ENCODE measurements around the gene TGM2.

The TGM2 gene

GRCh38 chr20:38162878-38163875 is 1.9 kb downstream of the TGM2 start:
- H3K4me3 ChIP-seq (ENCODE audit: low read depth, low read length) = no peak overlapping the region

- no peak overlapping the region for H3K4me3 ChIP-seq (ENCODE audit: low read depth, low read length)
These were observed 2.9 kb downstream of the TGM2 start for GRCh38 chr20:38162149-38162548.

GRCh38 chr20:38161412-38161774 is 3.7 kb downstream of the TGM2 start:
- H3K4me3 ChIP-seq (ENCODE audit: low read depth, low read length) = no peak overlapping the region

- no peak overlapping the region for H3K4me3 ChIP-seq (ENCODE audit: low read depth, low read length)
These were observed 4.9 kb downstream of the TGM2 start for GRCh38 chr20:38159957-38160756.

- H3K4me3 ChIP-seq (ENCODE audit: low read depth, low read length) = no peak overlapping the region
These were observed 5.5 kb downstream of the TGM2 start for GRCh38 chr20:38159566-38159956.

GRCh38 chr20:38158701-38159351 is 6.2 kb downstream of the TGM2 start:
- no peak overlapping the region for H3K4me3 ChIP-seq (ENCODE audit: low read depth, low read length)

- H3K4me3 ChIP-seq (ENCODE audit: low read depth, low read length) = no peak overlapping the region
These were observed 7.2 kb downstream of the TGM2 start for GRCh38 chr20:38157635-38158495.

- H3K4me3 ChIP-seq (ENCODE audit: low read depth, low read length) = no peak overlapping the region
These were observed 8.0 kb downstream of the TGM2 start for GRCh38 chr20:38156888-38157634.

GRCh38 chr20:38156280-38156679 is 8.8 kb downstream of the TGM2 start:
- H3K4me3 ChIP-seq (ENCODE audit: low read depth, low read length) = no peak overlapping the region

GRCh38 chr20:38155811-38156210 is 9.3 kb downstream of the TGM2 start:
- H3K4me3 ChIP-seq (ENCODE audit: low read depth, low read length) = no peak overlapping the region

GRCh38 chr20:38153401-38153800 is 11.7 kb downstream of the TGM2 start:
- H3K4me3 ChIP-seq (ENCODE audit: low read depth, low read length) = no peak overlapping the region

GRCh38 chr20:38152621-38153221 is 12.3 kb downstream of the TGM2 start:
- no peak overlapping the region for H3K4me3 ChIP-seq (ENCODE audit: low read depth, low read length)

GRCh38 chr20:38152175-38152620 is 12.9 kb downstream of the TGM2 start:
- no peak overlapping the region for H3K4me3 ChIP-seq (ENCODE audit: low read depth, low read length)

GRCh38 chr20:38151455-38151854 is 13.6 kb downstream of the TGM2 start:
- H3K4me3 ChIP-seq (ENCODE audit: low read depth, low read length) = no peak overlapping the region

- no peak overlapping the region for H3K4me3 ChIP-seq (ENCODE audit: low read depth, low read length)
These were observed 14.5 kb downstream of the TGM2 start for GRCh38 chr20:38150335-38151170.

- H3K4me3 ChIP-seq (ENCODE audit: low read depth, low read length) = no peak overlapping the region
These were observed 16.6 kb downstream of the TGM2 start for GRCh38 chr20:38148328-38149102.

- no peak overlapping the region for H3K4me3 ChIP-seq (ENCODE audit: low read depth, low read length)
These were observed 17.3 kb downstream of the TGM2 start for GRCh38 chr20:38147751-38148150.

GRCh38 chr20:38147163-38147562 is 17.9 kb downstream of the TGM2 start:
- no peak overlapping the region for H3K4me3 ChIP-seq (ENCODE audit: low read depth, low read length)
